Astrocyte (in vitro differentiated cells and primary cell): ENCODE data around the gene DARS1.

Experiments used
- CTCF ChIP-seq: IDR thresholded peaks from 2 replicates; pipeline ENCODE4 v1.5.1; 2011; ENCODE audit warnings: low read depth, mild to moderate bottlenecking, inconsistent platforms, low read length, moderate library complexity; ENCODE audit not compliant: insufficient read depth
- EZH2 ChIP-seq: IDR thresholded peaks from 2 replicates; pipeline ENCODE4 v1.6.1; 2012; ENCODE audit warnings: mild to moderate bottlenecking, low read length, inconsistent platforms; ENCODE audit not compliant: insufficient read depth

GRCh38 chr2:136019825-136020224, 34.4 kb upstream of the DARS1 start:
- TF ChIP-seq CTCF (no peak), EZH2 (no peak)
